Activated CD8-positive, alpha-beta memory T cell treated with anti-CD3 and anti-CD28 coated beads, Interleukin-2, amount 50 U/mL, for 24 hours (primary cell): Measurements from ENCODE around the gene PPIG.
"Not testable (repeated sequence)": the region's sequence is repeated elsewhere in the genome, so short reads cannot be mapped to it uniquely, and the experiment has no call there.

Experiments used
- DNase-seq: peaks from one replicate; pipeline ENCODE4 v3.0.0-alpha.2; 2020; ENCODE audit errors: extremely low read depth

PPIG gene

DNA sequence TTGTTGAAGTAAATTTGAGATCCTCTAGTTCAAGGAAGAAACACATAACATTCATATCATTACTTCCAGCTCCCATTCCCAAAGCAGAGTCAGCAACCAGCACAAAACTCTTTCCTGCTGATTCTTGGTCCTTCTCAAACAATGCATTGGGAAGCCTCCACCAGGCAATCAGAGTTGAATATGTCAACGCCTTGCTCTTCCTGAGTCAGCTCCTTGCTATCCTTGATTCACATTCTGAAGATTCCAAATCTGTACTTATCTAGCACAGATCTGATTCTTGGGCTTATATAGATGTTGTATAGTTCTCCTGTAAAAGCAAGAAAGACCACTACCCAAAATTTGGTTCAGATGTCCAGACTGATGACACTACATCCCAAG, 80.4 kb downstream of the PPIG start:
- no peak for DNase-seq

DNA sequence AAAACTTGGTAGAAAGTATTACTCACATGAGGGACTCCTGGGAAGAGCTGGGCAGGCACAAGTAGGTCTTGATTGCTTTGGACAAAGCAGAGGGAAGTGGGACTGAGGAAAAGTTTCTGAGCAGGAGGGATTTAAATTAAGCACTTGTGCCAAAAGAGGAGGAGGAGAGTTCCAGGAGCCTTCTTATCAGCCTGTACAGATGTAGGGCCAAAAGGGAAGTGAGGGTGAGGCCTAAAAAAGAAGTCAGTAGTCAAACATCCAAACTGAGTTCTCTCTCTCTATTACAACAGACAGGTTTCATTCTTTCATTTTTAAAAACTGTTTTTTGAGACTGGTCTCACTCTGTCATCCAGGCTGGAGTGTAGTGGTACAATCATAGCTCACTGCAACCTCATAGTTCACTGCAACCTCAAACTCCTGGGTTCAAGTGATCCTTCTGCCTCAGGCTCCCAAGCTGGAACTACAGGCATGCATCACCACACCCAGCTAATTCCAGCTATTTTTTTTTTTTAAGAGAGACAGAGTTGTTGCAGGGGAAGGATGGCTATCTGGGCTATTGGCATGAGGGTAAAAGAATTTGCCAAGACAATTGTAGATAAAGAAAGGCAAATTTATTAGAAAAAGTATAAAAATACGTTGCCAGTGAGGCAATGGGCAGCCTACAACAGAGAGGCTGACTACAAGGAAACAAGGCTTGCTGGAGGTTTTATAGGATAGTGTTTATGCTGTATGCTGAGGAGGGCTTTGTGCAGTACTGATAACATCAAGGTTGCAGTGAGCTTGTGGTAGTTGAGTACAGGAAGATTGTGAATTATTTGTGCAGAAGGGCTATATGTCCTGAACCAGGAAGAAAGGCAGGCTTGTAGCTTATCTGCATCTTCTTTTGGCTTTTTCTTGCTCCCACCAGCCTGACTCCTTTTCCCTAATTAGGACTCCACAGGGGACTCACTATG, 81.1 kb downstream of the PPIG start:
- no peak for DNase-seq

DNA sequence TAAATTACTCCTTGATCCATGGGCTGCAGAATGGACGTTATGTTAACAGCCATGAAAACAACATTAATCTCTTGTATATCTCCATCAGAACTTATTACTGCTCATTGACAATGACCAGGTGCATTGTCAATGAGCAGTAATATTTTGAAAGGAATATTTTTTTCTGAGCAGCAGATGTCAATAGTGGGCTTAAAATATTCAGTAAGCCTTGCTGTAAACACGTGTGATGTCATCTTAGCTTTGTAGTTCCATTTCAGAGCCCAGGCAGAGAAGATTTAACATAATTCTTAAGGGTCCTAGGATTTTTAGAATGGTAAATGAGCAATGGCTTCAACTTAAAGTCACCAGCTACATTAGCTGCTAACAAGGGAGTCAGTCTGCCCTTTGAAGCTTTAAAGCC, 83.4 kb downstream of the PPIG start:
- DNase-seq = no peak

DNA sequence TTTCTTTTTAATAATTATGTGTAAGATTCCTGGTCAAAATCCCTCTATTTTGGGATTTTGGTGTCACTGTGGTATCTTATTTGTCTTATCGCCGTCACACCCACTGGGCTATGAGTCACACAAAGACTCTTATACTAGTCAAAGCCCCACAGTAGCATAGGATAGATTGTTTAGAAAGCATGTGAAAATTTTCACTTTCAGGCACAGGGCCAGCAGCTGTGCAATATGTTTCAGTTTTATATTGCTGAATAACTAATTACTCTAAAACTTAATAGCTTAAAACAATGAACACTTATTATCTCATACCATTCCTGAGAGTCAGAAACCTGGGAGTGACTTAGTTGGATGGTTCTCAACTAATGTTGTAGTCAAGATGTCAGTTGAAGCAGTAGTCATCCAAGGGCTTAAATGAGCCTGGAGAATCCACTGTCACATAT, 86.1 kb downstream of the PPIG start:
- DNase-seq = no peak

DNA sequence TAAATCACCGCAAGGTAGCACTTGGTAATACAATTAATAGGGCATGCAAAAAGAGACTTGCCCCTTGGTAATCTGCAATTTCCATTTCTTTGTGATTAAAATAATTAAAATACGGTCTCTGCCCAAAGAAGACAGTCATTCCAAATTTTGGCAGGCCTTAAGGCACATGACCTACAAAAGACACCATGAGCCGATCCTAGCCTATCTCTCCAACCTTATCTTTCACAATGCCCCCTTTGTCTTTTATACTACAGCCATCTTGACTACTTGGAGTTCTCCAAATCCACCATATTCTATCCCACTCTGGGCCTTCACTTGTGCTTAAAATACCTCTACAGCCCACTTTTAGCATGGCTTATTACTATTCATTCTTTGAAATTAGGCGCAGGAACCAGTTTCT, 86.8 kb downstream of the PPIG start:
- DNase-seq = no peak

DNA sequence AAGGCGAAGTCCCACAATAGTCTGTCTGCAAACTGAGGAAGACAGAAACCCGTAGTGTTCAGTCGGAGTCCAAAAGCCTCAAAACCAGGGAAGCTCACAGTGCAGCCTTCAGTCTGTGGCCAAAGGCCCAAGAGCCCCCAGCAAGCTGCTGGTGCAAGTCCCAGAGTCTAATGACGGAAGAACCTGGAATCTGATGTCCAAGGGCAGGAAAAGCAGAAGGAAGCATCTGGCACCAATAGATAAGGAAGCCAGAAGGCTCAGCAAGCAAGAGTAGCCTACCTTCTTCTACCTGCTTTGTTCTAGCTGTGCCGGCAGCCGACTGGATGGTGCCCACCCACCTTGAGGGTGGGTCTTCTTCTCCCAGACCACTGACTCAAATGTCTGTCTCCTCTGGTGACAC, 88.3 kb downstream of the PPIG start:
- no peak for DNase-seq

DNA sequence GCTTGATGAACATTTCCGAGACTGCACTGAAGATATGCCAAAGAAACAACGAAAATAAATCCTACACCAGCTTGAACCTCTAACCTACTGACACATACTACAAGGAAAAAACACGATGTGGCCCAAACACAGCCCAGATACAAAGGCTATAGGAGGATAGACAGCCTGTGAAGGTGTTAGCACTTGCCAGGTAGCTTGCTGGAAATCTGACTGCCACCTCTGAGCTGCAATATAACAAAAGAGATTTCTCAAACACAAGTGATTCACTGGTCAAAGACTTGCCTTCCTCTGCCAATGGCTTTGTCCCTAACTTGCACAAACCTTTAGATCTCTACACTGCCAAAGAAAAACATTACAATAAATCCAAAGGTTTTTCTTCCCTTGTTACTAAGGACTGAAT, 89.0 kb downstream of the PPIG start:
- DNase-seq = no peak

DNA sequence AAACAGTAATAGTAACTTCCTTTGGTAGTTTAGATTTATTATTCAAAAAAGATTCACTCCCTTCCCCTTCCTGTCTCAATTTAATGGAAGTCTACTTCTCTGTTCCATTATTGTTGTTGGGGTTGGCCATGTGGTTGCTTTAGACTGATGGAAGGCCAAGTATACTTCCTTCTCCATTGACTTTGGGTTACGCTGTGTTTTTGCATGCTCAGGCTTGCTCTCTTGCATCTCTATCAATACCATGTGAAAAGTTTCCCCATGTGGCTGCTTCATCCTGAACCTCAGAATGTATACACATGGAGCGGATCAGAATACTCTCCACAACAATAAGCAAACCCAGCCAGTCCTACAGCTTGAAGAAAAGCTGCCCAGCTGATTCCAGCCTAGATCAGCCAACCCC, 89.8 kb downstream of the PPIG start:
- DNase-seq = no peak

DNA sequence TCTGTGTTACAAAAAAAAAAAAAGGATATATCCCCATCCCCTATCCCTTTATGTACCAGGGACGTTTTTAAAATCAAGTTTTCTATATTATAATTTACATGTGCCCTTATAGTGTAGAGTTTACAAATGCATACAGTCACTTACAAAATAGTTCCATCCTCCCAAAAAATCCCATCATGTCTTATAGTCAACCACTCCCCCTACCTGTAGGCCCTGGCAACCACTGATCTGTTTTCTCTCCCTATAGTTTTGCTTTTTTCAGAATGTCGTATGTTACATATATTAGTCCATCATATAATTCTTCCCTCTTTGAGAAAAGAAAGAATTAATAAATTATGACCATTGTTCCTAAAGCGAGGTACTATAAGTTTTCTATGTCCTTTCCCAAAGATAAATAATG, 92.2 kb downstream of the PPIG start:
- DNase-seq = no peak

DNA sequence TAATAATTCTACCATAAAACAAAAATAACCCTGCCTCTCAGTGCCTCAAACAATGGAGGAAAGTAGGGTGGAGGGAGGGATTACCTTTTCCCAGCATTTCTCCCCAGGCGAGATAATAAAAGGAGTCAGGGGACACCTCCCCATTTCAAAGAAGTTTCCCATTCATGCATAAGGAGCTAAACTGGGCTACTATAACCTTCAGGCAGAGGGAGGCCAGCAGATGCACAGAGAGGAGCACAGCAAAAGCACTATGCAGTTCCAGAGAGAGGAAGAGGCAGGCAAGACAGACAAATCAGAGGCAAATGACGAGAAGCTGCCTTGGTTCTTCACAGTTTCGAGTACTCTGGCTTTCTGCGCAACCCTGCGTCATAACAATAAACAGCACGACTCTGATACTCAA, 92.7 kb downstream of the PPIG start:
- no peak for DNase-seq

DNA sequence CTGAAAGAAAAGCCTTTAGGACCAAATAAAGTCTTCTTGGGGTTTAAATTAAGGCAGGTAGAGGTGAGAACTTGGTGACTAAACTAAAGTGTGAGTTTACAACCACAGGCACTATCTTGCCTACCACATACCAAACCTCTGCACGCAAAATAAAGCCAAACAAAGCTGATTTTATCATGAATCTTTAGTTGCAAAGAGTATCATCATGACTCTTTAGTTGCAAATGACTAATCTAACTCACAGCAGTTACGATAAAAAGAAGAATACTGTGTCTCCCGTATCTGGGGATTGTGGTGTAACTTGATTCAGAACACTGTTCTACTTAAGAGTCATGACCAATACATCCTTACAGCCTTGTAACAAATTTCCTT, 98.9 kb downstream of the PPIG start:
- DNase-seq = no peak

DNA sequence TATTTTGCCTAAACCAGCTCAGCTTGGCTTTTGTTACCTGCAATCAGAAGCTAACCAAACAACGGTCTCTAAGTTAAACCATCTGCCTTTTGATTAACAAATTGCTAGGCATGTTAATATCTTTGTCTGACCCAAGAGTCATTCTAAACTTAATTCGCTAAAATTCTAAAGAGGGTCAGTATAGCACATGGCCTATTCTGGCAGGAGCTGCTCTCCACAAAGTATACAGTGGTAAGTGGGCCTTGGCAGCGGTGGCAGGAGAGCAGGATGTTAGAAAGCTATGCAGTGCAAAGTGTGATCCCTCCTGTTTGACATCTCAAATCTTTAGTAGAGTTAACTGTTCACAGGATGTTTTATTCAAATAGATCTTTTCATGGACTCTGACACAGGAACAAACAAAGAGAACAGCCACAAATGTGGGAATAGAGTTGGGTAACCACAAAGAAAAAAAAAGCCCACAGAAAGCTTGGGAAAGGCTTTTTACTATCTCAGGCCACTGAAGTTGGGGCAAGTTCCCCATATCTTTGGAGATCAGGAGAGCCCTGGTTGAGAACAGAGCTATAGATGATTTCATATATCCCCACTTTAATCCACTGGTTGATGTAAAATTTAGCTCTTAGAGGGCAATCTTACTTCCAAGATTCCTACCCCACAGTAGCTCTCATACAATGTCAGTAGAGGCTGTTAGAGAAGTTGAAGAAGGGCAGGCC, 99.4 kb downstream of the PPIG start:
- no peak for DNase-seq

DNA sequence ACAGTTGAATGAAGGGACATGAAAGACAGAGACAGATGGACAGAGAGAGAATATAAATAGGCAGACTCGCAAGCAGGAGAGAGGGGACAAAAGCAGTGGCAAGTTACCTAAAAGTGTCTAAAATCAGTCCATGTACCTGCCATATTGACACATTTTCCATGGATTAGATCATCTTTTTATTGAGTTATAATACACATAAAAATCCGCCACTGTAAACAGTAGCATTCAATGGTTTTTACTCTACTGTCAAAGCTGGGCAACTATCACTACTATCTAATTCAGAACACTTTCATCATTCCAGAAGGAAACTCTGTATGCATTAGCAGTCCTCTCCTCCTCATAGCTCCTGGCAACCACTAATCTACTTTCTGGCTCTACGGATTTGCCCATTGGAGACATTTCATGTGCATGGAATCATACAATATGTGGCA, 100.0 kb downstream of the PPIG start:
- no peak for DNase-seq

DNA sequence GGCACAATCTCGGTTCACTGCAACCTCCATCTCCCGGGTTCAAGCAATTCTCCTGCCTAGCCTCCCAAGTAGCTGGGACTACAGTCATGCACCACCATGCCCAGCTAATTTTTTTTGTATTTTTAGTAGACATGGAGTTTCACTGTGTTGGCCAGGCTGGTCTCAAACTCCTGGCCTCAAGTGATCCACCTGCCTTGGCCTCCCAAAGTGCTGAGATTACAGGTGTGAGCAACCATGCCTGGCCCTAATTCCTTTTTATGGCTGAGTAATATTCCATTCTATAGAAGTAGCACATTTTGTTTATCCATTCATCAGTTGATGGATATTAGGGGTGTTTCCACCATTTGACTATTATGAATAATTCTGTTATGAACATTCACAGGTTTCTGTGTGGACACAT, 100.6 kb downstream of the PPIG start:
- not testable (repeated sequence) for DNase-seq

DNA sequence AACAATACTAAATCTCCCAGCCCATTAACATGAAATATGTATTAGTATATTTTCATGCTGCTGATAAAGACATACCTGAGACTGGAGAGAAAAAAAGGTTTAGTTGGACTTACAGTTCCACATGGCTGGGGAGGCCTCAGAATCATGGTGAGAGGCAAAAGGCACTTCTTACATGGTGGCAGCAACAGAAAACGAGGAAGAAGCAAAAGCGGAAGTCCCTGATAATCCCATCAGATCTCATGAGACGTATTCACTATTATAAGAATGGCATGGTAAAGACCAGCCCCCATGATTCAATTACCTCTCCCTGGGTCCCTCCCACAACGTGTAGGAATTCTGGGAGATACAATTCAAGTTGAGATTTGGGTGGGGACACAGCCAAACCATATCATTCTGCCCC, 102.7 kb downstream of the PPIG start:
- not testable (repeated sequence) for DNase-seq

DNA sequence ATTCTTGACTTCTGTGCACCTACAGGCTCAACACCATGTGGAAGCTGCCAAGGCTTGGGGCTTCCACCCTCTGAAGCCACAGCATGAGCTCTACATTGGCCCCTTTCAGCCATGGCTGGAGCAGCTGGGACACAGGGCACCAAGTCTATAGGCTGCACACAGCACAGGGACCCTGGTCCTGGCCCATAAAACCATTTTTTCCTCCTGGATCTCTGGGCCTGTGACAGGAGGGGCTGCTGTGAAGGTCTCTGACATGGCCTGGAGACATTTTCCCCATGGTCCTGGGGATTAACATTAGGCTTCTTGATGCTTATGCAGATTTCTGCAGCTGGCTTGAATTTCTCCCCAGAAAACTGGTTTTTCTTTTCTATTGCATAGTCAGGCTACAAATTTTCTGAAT, 103.8 kb downstream of the PPIG start:
- DNase-seq = not testable (repeated sequence)

DNA sequence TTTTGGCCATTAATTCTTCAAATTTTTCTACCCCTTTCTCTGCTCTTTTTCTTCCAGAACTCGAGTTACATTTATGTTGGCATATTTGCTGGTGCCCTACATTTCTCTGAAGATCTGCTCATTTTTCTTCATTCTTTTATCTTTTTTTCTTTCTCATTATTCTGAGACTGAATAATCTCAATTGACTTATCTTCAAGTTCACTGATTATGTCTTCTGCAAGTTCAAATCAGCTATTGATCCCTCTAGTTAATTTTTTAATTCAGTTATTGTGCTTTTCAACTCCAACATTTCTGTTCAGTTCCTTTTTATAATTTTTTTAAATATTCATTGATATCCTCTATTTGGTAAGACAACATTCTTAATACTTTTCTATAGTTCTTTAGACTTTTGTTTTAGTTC, 106.8 kb downstream of the PPIG start:
- DNase-seq = no peak
